Neural progenitor cell (in vitro differentiated cells): Measurements from ENCODE around the gene SLC1A6. TPM values are rescaled to one million over a fixed set of nuclear protein-coding genes. Genes with fewer than 3 reads are reported as not detected.
"Not testable (repeated sequence)": the region's sequence is repeated elsewhere in the genome, so short reads cannot be mapped to it uniquely, and the experiment has no call there.

Experiments used
- DNase-seq: peaks from one replicate; pipeline ENCODE4 v3.0.0-alpha.2; 2016; ENCODE audit warnings: low spot score
- H2AFZ ChIP-seq: fragments of 200-600 bp; sonication (generic); replicated peaks from 2 replicates; pipeline ENCODE4 v1.6.1; 2016; ENCODE audit warnings: antibody characterized with exemption
- H3F3A ChIP-seq: fragments of 200-600 bp; sonication (generic); 2 replicates; pipeline ENCODE4 v1.6.1; 2016; ENCODE audit warnings: antibody characterized with exemption, low read depth
- H3K27ac ChIP-seq: fragments of 200-600 bp; sonication (generic); 2 replicates; pipeline ENCODE4 v1.5.1; 2016; ENCODE audit warnings: mild to moderate bottlenecking
- H3K27me3 ChIP-seq: fragments of 200-600 bp; sonication (generic); 2 replicates; pipeline ENCODE4 v1.6.1; 2016; ENCODE audit warnings: mild to moderate bottlenecking, moderate library complexity
- H3K36me3 ChIP-seq: fragments of 200-600 bp; sonication (generic); 2 replicates; pipeline ENCODE4 v1.5.1; 2016
- H3K4me1 ChIP-seq: fragments of 200-600 bp; sonication (generic); 2 replicates; pipeline ENCODE4 v1.6.1; 2016; ENCODE audit warnings: mixed run types
- H3K4me2 ChIP-seq: fragments of 200-600 bp; sonication (generic); 2 replicates; pipeline ENCODE4 v1.6.1; 2016
- H3K4me3 ChIP-seq: fragments of 200-600 bp; sonication (generic); 2 replicates; pipeline ENCODE4 v1.5.1; 2016
- H3K79me2 ChIP-seq: fragments of 200-600 bp; sonication (generic); 2 replicates; pipeline ENCODE4 v1.6.1; 2016; ENCODE audit warnings: low read depth
- H3K9ac ChIP-seq: fragments of 200-600 bp; sonication (generic); 2 replicates; pipeline ENCODE4 v1.6.1; 2016
- H3K9me3 ChIP-seq: fragments of 200-600 bp; sonication (generic); 2 replicates; pipeline ENCODE4 v1.5.1; 2016; ENCODE audit warnings: low read depth
- H4K20me1 ChIP-seq: fragments of 200-600 bp; sonication (generic); 2 replicates; pipeline ENCODE4 v1.6.1; 2016; ENCODE audit warnings: low read depth
- H3K27ac Mint-ChIP-seq: 3 replicates; pipeline ENCODE4 v1.8.0; 2021; ENCODE audit warnings: mixed read lengths
- H3K27me3 Mint-ChIP-seq: 2 replicates; pipeline ENCODE4 v1.8.0; 2022; ENCODE audit warnings: low read depth, mild to moderate bottlenecking, inconsistent platforms, moderate library complexity, mixed read lengths; ENCODE audit not compliant: insufficient read depth
- H3K36me3 Mint-ChIP-seq: 3 replicates; pipeline ENCODE4 v1.8.0; 2021; ENCODE audit warnings: mixed read lengths
- H3K4me1 Mint-ChIP-seq: 3 replicates; pipeline ENCODE4 v1.8.0; 2021; ENCODE audit warnings: mixed read lengths
- H3K4me3 Mint-ChIP-seq: 3 replicates; pipeline ENCODE4 v1.8.0; 2021; ENCODE audit warnings: mild to moderate bottlenecking, moderate library complexity, mixed read lengths
- H3K9me3 Mint-ChIP-seq: 3 replicates; pipeline ENCODE4 v1.8.0; 2020; ENCODE audit warnings: mixed read lengths
- CTCF ChIP-seq: fragments of 200-600 bp; sonication (generic); IDR thresholded peaks from 2 replicates; pipeline ENCODE4 v1.5.1; 2017; ENCODE audit warnings: antibody characterized with exemption, mild to moderate bottlenecking
- EZH2 ChIP-seq: fragments of 200-600 bp; sonication (generic); IDR thresholded peaks from 2 replicates; pipeline ENCODE4 v1.6.1; 2017; ENCODE audit warnings: antibody characterized with exemption, mild to moderate bottlenecking, moderate library complexity
- EZH2phosphoT487 ChIP-seq: fragments of 200-600 bp; sonication (generic); IDR thresholded peaks from 2 replicates; pipeline ENCODE4 v1.6.1; 2017; ENCODE audit warnings: antibody characterized with exemption
- total RNA-seq: library from RNA; depleted of rRNA; stranded (reverse); fragments of >200 nt; gene quantifications from 2 replicates; pipeline ENCODE4 v1.2.3, GENCODE V29; 2015; ENCODE audit warnings: low replicate concordance

Gene SLC1A6
- total RNA-seq, 1 donor from 2014 or later, result 15.0 TPM

GRCh38 chr19:15022752-15023151, 43.1 kb upstream of the SLC1A6 start:
- Histone ChIP-seq H3K4me2 (no peak overlapping the region), H3K36me3 (no peaks in the 10 kb centered on the region), H3K27ac (no peak overlapping the region), H3K4me1 (no peaks in the 10 kb centered on the region), H3F3A (no peaks in the 10 kb centered on the region), H3K4me3 (no peak overlapping the region), H2AFZ (no peak overlapping the region), H4K20me1 (no peaks in the 10 kb centered on the region), H3K9ac (no peak overlapping the region), H3K27me3 (no peaks in the 10 kb centered on the region), H3K79me2 (no peaks in the 10 kb centered on the region), H3K9me3 (no peaks in the 10 kb centered on the region)
- Mint-ChIP-seq H3K27me3 (peaks cover 5% of the 10 kb centered on the region), H3K4me3 (no peak overlapping the region), H3K9me3 (no peaks in the 10 kb centered on the region), H3K36me3 (no peaks in the 10 kb centered on the region), H3K27ac (no peak overlapping the region), H3K4me1 (no peaks in the 10 kb centered on the region)
- TF ChIP-seq EZH2, result no peak
- no peak for TF ChIP-seq CTCF
- TF ChIP-seq EZH2phosphoT487, result no peak
- no peak for DNase-seq

GRCh38 chr19:15021286-15022007, 41.8 kb upstream of the SLC1A6 start:
- no peak overlapping the region for H3K4me3 Mint-ChIP-seq
- Histone ChIP-seq H3K4me1 (no peaks in the 10 kb centered on the region), H3K36me3 (no peaks in the 10 kb centered on the region)

GRCh38 chr19:15018836-15019235, 39.2 kb upstream of the SLC1A6 start:
- not testable (repeated sequence) for H3K4me3 Mint-ChIP-seq, H3K4me3 ChIP-seq, H3K79me2 ChIP-seq, H3K27me3 ChIP-seq, H3K9ac ChIP-seq, H4K20me1 ChIP-seq, H2AFZ ChIP-seq, H3K9me3 Mint-ChIP-seq, DNase-seq, H3K27ac ChIP-seq, H3F3A ChIP-seq, H3K36me3 ChIP-seq, H3K4me1 Mint-ChIP-seq, H3K9me3 ChIP-seq, H3K4me2 ChIP-seq, H3K36me3 Mint-ChIP-seq, H3K27ac Mint-ChIP-seq, H3K4me1 ChIP-seq
- peaks cover 12% of the 10 kb centered on the region for H3K27me3 Mint-ChIP-seq

More at GRCh38 chr19:15021286-15022007, 41.8 kb upstream of the SLC1A6 start:
- no peaks in the 10 kb centered on the region for H3K79me2 ChIP-seq
- H3K4me1 Mint-ChIP-seq, result no peaks in the 10 kb centered on the region
- H3K27ac ChIP-seq, result no peak overlapping the region
- no peaks in the 10 kb centered on the region for H3K9me3 ChIP-seq
- no peaks in the 10 kb centered on the region for H3K36me3 Mint-ChIP-seq
- H3K27ac Mint-ChIP-seq, result no peak overlapping the region
- H3K27me3 ChIP-seq, result no peaks in the 10 kb centered on the region
- H3F3A ChIP-seq, result no peaks in the 10 kb centered on the region
- TF ChIP-seq EZH2 (no peak), CTCF (no peak), EZH2phosphoT487 (no peak)
- no peak for DNase-seq
- no peak overlapping the region for H3K9ac ChIP-seq
- H4K20me1 ChIP-seq, result no peaks in the 10 kb centered on the region
- H3K4me3 ChIP-seq, result no peak overlapping the region
- peaks cover 7% of the 10 kb centered on the region for H3K27me3 Mint-ChIP-seq
- no peak overlapping the region for H3K4me2 ChIP-seq
- no peak overlapping the region for H2AFZ ChIP-seq
- H3K9me3 Mint-ChIP-seq, result no peaks in the 10 kb centered on the region

- Mint-ChIP-seq H3K9me3 (no peaks in the 10 kb centered on the region), H3K27ac (no peak overlapping the region)
Measured at GRCh38 chr19:15015946-15016542, 36.4 kb upstream of the SLC1A6 start.

More at GRCh38 chr19:15015946-15016542, 36.4 kb upstream of the SLC1A6 start:
- Histone ChIP-seq H3K27me3 (peaks cover 37% of the 10 kb centered on the region), H3K9ac (no peak overlapping the region), H4K20me1 (no peaks in the 10 kb centered on the region), H3K79me2 (no peaks in the 10 kb centered on the region), H3K9me3 (no peaks in the 10 kb centered on the region), H3K4me3 (no peak overlapping the region), H2AFZ (no peak overlapping the region), H3K36me3 (no peaks in the 10 kb centered on the region), H3K27ac (no peak overlapping the region), H3F3A (no peaks in the 10 kb centered on the region), H3K4me1 (no peaks in the 10 kb centered on the region), H3K4me2 (no peak overlapping the region)
- no peak for TF ChIP-seq EZH2phosphoT487
- TF ChIP-seq CTCF, result no peak
- TF ChIP-seq EZH2, result no peak
- H3K4me1 Mint-ChIP-seq, result no peaks in the 10 kb centered on the region
- no peak overlapping the region for H3K4me3 Mint-ChIP-seq
- H3K27me3 Mint-ChIP-seq, result peaks cover 18% of the 10 kb centered on the region
- H3K36me3 Mint-ChIP-seq, result no peaks in the 10 kb centered on the region
- DNase-seq, result peak; percentile 83
